22Rv1 (cell line): ENCODE data around the gene CMA1.

Experiments used
- ZFX ChIP-seq: fragments of 450-650 bp; IDR thresholded peaks from 2 replicates; pipeline ENCODE4 v1.6.1; 2017; ENCODE audit warnings: antibody characterized with exemption, borderline replicate concordance
- TF ChIP-seq, protein P1 (sequence below): fragments of 450-650 bp; IDR thresholded peaks from 2 replicates; pipeline ENCODE4 v1.5.1; 2017; ENCODE audit warnings: mild to moderate bottlenecking

DNA sequence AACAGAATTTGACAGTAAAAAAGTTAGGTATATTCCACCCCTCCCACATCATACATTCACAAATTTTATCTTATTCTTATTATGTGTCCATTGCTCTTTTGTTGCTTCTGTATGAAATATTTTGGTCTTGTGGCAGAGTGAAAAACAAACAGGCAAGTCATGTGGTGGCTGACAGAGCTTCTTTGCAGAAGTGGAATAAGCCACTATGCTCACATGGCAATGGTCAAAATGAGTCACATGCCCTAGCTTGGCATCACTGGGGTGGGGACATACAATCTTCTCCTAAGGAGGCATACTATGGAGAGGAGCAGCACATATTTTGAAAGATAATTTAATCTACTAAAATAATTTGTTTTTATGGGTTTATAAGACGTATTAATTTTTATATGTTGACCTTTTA is 27.7 kb upstream of the CMA1 start:
- TF ChIP-seq, protein P1, sequence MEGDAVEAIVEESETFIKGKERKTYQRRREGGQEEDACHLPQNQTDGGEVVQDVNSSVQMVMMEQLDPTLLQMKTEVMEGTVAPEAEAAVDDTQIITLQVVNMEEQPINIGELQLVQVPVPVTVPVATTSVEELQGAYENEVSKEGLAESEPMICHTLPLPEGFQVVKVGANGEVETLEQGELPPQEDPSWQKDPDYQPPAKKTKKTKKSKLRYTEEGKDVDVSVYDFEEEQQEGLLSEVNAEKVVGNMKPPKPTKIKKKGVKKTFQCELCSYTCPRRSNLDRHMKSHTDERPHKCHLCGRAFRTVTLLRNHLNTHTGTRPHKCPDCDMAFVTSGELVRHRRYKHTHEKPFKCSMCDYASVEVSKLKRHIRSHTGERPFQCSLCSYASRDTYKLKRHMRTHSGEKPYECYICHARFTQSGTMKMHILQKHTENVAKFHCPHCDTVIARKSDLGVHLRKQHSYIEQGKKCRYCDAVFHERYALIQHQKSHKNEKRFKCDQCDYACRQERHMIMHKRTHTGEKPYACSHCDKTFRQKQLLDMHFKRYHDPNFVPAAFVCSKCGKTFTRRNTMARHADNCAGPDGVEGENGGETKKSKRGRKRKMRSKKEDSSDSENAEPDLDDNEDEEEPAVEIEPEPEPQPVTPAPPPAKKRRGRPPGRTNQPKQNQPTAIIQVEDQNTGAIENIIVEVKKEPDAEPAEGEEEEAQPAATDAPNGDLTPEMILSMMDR: no peak
- no peak for TF ChIP-seq ZFX
